Measurements from ENCODE around the gene DMRT1. TPM values are rescaled to one million over a fixed set of nuclear protein-coding genes. Genes with fewer than 3 reads are reported as not detected.

DMRT1 gene
- polyA plus RNA-seq, 1 experiment, result not detected

DNA sequence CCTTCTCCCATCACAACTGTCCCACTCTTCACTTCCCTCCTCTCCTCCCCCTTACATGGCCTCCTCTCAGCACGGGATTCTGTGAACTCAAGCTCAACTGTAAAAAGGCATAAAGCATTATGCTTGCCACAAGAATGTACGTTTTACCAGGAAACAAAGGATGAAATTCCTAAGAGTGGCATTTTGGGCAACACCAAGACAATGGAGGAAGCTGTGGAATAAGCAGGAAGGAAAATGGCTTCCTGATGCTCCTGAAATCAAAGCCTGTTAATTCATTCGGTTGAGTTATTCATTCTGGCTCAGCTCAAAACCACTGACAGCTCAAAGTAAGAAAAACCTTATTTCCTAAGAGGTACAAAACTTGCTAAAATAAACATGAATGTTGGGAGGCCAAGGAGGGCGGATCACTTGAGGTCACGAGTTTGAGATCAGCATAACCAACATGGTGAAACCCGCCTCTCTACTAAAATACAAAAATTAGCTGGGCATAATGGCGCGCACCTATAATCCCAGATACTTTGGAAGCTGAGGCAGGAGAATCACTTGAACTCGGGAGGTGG, 40.8 kb upstream of the DMRT1 start:
- no peak for DNase-seq (ENCODE audit: low read depth)
- ChIA-PET CTCF (interaction anchor here (1.0 to 1.3 kb wide), 2 partner anchors 9 to 188 kb away, joined by 3 to 4 read pairs; no protein-coding TSS in a partner anchor), POLR2A (no interaction called here)
- H3K36me3 ChIP-seq (ENCODE audit: control insufficient read depth, insufficient read depth, low read length), result no peaks in the 10 kb centered on the region
- TF ChIP-seq, protein P1, sequence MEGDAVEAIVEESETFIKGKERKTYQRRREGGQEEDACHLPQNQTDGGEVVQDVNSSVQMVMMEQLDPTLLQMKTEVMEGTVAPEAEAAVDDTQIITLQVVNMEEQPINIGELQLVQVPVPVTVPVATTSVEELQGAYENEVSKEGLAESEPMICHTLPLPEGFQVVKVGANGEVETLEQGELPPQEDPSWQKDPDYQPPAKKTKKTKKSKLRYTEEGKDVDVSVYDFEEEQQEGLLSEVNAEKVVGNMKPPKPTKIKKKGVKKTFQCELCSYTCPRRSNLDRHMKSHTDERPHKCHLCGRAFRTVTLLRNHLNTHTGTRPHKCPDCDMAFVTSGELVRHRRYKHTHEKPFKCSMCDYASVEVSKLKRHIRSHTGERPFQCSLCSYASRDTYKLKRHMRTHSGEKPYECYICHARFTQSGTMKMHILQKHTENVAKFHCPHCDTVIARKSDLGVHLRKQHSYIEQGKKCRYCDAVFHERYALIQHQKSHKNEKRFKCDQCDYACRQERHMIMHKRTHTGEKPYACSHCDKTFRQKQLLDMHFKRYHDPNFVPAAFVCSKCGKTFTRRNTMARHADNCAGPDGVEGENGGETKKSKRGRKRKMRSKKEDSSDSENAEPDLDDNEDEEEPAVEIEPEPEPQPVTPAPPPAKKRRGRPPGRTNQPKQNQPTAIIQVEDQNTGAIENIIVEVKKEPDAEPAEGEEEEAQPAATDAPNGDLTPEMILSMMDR (IDR thresholded peaks at IDR 0.05; ENCODE audit: insufficient read depth, low read depth, low read length), result no peak
- no peak overlapping the region for H3K4me3 ChIP-seq (ENCODE audit: low read depth, low read length)
- H3K27me3 ChIP-seq (ENCODE audit: control insufficient read depth, insufficient read depth, low read length), result no peaks in the 10 kb centered on the region

DNA sequence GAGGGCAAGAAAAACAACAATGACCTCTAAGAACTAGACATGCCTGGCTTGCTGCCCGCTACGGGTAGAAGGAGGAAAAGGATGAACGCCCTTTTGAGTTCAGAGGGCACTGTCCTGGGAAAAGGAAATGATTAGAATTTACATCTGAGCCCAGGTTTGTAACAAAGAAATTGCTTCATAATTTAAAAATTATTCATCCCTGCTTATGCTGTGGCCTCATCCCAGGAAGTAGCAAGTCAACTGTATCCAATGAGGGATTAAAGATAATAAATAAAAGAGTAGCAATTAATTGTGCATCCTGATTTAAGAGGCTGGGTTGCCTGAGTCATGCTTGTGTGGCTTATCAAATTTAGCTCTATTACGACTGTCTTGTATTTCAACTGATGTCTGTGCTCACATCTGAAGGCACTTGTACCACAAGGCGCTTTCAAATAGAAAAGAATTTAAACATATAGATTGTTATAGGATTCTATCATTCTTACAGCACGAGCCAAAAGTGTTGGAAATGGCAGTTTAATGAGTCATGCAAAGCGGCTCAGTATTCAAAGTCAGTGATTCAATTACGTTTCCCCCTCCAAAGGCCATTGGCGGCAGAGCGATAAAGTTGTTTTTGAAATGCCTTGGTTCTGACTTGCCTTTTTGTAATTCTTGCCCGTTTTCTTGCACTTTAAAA, 40.0 kb upstream of the DMRT1 start:
- TF ChIP-seq, protein P1 (IDR thresholded peaks at IDR 0.05; ENCODE audit: insufficient read depth, low read depth, low read length), result no peak
- no peak overlapping the region for H3K4me3 ChIP-seq (ENCODE audit: low read depth, low read length)
- no peaks in the 10 kb centered on the region for H3K36me3 ChIP-seq (ENCODE audit: control insufficient read depth, insufficient read depth, low read length)
- CTCF ChIA-PET, result interaction anchor here (1.0 kb wide), 1 partner anchor 189 kb away, joined by 3 read pairs; no protein-coding TSS in a partner anchor
- POLR2A ChIA-PET, result no interaction called here
- no peaks in the 10 kb centered on the region for H3K27me3 ChIP-seq (ENCODE audit: control insufficient read depth, insufficient read depth, low read length)
- no peak for DNase-seq (ENCODE audit: low read depth)

DNA sequence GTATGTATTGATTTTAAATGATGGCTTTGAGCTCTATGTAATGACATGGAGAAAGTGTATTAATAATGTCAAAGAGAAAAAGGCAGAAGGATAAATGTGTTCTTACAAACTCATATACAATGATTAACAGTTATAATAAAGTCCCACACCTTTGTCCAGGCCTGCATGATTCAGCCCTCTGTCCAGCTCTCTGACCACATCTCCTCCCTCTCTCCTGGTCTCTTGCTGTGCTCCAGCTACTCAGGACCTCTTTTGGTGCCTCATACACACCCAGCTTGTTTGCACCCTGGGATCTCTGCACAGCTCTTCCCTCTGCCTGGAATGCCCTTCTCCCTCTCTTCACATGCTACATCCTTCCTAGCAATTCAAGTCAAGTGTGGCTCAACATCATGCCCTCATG, 37.5 kb upstream of the DMRT1 start:
- TF ChIP-seq, protein P1 (IDR thresholded peaks at IDR 0.05; ENCODE audit: insufficient read depth, low read depth, low read length), result no peak
- no peak for DNase-seq (ENCODE audit: low read depth)
- Histone ChIP-seq H3K36me3 (ENCODE audit: control insufficient read depth, insufficient read depth, low read length) (no peaks in the 10 kb centered on the region), H3K27me3 (ENCODE audit: control insufficient read depth, insufficient read depth, low read length) (no peaks in the 10 kb centered on the region), H3K4me3 (ENCODE audit: low read depth, low read length) (no peak overlapping the region)
- POLR2A ChIA-PET, result no interaction called here
- CTCF ChIA-PET, result interaction anchor here (1.1 to 1.5 kb wide), 6 partner anchors 20 to 191 kb away, joined by 3 to 7 read pairs (median 4); no protein-coding TSS in a partner anchor

DNA sequence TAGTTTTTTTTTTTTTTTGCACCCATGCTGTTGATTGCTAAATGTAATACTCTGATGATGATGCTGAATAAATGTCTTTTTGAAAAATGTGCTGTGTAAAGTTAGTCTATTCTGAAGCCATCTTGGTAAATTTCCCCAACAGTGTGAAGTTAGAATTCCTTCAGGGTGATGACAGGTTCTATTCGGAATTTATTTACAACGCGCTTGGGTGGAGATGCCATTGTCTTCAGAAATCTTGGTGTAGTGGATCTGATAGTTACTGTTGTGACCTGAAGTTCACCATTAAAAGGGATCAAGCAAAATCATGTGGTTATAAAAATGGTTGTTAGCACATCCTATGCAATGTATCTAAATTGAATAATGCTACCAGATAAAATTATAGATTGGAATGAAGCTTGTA, 36.3 kb upstream of the DMRT1 start:
- no peaks in the 10 kb centered on the region for H3K27me3 ChIP-seq (ENCODE audit: control insufficient read depth, insufficient read depth, low read length)
- no peaks in the 10 kb centered on the region for H3K36me3 ChIP-seq (ENCODE audit: control insufficient read depth, insufficient read depth, low read length)
- no peak overlapping the region for H3K4me3 ChIP-seq (ENCODE audit: low read depth, low read length)
- CTCF ChIA-PET, result interaction anchor here (0.7 to 2.1 kb wide), 3 partner anchors 17 to 192 kb away, joined by 3 to 8 read pairs (median 3); no protein-coding TSS in a partner anchor
- DNase-seq (ENCODE audit: low read depth), result no peak
- TF ChIP-seq, protein P1 (IDR thresholded peaks at IDR 0.05; ENCODE audit: insufficient read depth, low read depth, low read length), result no peak
- POLR2A ChIA-PET, result no interaction called here

DNA sequence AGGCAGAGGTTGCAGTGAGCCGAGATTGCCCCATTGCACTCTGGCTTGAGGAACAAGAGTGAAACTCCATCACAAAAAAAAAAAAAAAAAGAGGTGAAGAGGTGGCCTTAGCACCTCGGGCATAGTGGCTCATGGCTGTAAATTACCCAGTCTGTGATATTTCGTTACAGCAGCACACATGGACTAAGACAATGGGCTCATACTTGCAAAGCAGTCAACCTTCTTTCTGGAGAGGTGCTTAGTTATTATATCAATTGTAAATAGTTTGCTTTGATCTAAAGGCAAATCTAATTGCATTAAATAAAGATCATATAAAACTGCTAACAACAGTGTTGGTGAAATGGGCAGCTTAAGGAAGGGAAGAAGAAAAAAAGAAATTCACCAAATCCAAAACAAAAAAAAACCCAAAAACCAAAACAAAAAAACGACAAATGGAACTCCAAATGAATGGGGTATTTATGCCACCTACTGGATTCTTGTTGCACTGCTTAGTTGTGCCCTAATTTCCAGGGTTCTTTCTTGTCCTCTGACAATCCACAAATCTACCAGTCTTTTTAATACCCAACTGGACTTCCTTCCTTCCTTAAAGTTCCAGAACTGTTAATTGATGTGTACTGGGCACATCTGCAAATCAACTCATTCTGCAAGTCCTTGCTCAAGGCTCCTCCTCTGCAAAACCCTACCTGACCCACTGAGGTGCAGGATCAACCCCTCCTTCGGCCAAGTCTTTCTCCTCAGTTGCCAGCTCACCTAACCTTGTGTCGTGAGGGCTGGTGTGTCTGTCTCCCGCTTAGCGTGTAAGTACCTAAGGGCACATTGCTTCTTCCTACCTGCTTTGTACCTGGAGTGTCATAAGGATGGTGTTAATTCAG, 35.0 kb upstream of the DMRT1 start:
- no peak overlapping the region for H3K4me3 ChIP-seq (ENCODE audit: low read depth, low read length)
- no peaks in the 10 kb centered on the region for H3K36me3 ChIP-seq (ENCODE audit: control insufficient read depth, insufficient read depth, low read length)
- DNase-seq (ENCODE audit: low read depth), result no peak
- ChIA-PET POLR2A (interaction anchor here (0.6 kb wide), 1 partner anchor 185 kb away, joined by 6 read pairs; no protein-coding TSS in a partner anchor), CTCF (interaction anchor here (0.8 to 2.1 kb wide), 4 partner anchors 31 to 420 kb away, joined by 3 to 8 read pairs (median 6); no protein-coding TSS in a partner anchor)
- TF ChIP-seq, protein P1 (IDR thresholded peaks at IDR 0.05; ENCODE audit: insufficient read depth, low read depth, low read length), result peak; percentile 74
- no peaks in the 10 kb centered on the region for H3K27me3 ChIP-seq (ENCODE audit: control insufficient read depth, insufficient read depth, low read length)

All from BJ (cell line).